HL-60 (cell line): ENCODE measurements around the gene GPR45.
A peak's percentile ranks its signal among the peaks of the same experiment; 100 is the strongest.

Source experiments
- DNase-seq, 2 experiments: peaks; one replicate each; pipeline ENCODE4 v3.0.0-alpha.2; 2010 to 2020; ENCODE audit warnings: low read depth in 1 of 2, low spot score in 1 of 2
- H3K27ac ChIP-seq: fragments of 250-450 bp; sonication (Bioruptor Pico); replicated peaks from 2 replicates; pipeline ENCODE4 v1.5.1; 2020; ENCODE audit warnings: mild to moderate bottlenecking, moderate library complexity
- H3K27me3 ChIP-seq: fragments of 250-450 bp; sonication (Bioruptor Pico); 2 replicates; pipeline ENCODE4 v1.5.1; 2021; ENCODE audit warnings: mild to moderate bottlenecking, moderate library complexity; ENCODE audit not compliant: insufficient read depth, poor library complexity, severe bottlenecking
- H3K4me3 ChIP-seq: replicated peaks from 2 replicates; pipeline ENCODE4 v1.5.1; 2011; ENCODE audit warnings: mild to moderate bottlenecking, control low read depth, low read length; ENCODE audit not compliant: insufficient read depth
- GABPA ChIP-seq: IDR thresholded peaks from 2 replicates; pipeline ENCODE4 v1.6.1; 2012; ENCODE audit warnings: low read depth
- POLR2AphosphoS5 ChIP-seq: IDR thresholded peaks from 2 replicates; pipeline ENCODE4 v1.6.1; 2012; ENCODE audit warnings: low read depth
- SPI1 ChIP-seq: IDR thresholded peaks from 2 replicates; pipeline ENCODE4 v1.6.1; 2012; ENCODE audit warnings: low read depth, mild to moderate bottlenecking, borderline replicate concordance
- TF ChIP-seq, protein P1 (sequence below): IDR thresholded peaks from one replicate; pipeline ENCODE4 v1.5.1; 2011; ENCODE audit warnings: low read length, control low read depth, inconsistent platforms; ENCODE audit not compliant: insufficient read depth
- TF ChIP-seq, protein P2 (sequence below): IDR thresholded peaks from 2 replicates; pipeline ENCODE4 v1.6.1; 2012; ENCODE audit warnings: low read depth; ENCODE audit not compliant: insufficient replicate concordance

GPR45 gene

GRCh38 chr2:105257981-105258380, 16.4 kb downstream of the GPR45 start:
- DNase-seq: no peak
- H3K4me3 ChIP-seq: no peak overlapping the region

GRCh38 chr2:105258835-105259350, 17.4 kb downstream of the GPR45 start:
- TF ChIP-seq SPI1: no peak
- TF ChIP-seq GABPA: no peak
- TF ChIP-seq POLR2AphosphoS5: no peak
- TF ChIP-seq, protein P1, sequence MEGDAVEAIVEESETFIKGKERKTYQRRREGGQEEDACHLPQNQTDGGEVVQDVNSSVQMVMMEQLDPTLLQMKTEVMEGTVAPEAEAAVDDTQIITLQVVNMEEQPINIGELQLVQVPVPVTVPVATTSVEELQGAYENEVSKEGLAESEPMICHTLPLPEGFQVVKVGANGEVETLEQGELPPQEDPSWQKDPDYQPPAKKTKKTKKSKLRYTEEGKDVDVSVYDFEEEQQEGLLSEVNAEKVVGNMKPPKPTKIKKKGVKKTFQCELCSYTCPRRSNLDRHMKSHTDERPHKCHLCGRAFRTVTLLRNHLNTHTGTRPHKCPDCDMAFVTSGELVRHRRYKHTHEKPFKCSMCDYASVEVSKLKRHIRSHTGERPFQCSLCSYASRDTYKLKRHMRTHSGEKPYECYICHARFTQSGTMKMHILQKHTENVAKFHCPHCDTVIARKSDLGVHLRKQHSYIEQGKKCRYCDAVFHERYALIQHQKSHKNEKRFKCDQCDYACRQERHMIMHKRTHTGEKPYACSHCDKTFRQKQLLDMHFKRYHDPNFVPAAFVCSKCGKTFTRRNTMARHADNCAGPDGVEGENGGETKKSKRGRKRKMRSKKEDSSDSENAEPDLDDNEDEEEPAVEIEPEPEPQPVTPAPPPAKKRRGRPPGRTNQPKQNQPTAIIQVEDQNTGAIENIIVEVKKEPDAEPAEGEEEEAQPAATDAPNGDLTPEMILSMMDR: no peak
- TF ChIP-seq, protein P2, sequence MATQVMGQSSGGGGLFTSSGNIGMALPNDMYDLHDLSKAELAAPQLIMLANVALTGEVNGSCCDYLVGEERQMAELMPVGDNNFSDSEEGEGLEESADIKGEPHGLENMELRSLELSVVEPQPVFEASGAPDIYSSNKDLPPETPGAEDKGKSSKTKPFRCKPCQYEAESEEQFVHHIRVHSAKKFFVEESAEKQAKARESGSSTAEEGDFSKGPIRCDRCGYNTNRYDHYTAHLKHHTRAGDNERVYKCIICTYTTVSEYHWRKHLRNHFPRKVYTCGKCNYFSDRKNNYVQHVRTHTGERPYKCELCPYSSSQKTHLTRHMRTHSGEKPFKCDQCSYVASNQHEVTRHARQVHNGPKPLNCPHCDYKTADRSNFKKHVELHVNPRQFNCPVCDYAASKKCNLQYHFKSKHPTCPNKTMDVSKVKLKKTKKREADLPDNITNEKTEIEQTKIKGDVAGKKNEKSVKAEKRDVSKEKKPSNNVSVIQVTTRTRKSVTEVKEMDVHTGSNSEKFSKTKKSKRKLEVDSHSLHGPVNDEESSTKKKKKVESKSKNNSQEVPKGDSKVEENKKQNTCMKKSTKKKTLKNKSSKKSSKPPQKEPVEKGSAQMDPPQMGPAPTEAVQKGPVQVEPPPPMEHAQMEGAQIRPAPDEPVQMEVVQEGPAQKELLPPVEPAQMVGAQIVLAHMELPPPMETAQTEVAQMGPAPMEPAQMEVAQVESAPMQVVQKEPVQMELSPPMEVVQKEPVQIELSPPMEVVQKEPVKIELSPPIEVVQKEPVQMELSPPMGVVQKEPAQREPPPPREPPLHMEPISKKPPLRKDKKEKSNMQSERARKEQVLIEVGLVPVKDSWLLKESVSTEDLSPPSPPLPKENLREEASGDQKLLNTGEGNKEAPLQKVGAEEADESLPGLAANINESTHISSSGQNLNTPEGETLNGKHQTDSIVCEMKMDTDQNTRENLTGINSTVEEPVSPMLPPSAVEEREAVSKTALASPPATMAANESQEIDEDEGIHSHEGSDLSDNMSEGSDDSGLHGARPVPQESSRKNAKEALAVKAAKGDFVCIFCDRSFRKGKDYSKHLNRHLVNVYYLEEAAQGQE: no peak
- DNase-seq: no peak
- Histone ChIP-seq H3K27ac (no peak overlapping the region), H3K27me3 (no peaks in the 10 kb centered on the region), H3K4me3 (no peak overlapping the region)

More at GRCh38 chr2:105257981-105258380, 16.4 kb downstream of the GPR45 start:
- Histone ChIP-seq H3K27ac (no peak overlapping the region), H3K27me3 (no peaks in the 10 kb centered on the region)
- no peak for TF ChIP-seq SPI1
- TF ChIP-seq GABPA: no peak
- TF ChIP-seq, protein P1: no peak
- no peak for TF ChIP-seq POLR2AphosphoS5
- TF ChIP-seq, protein P2: no peak

- peak in 1 of 2 experiments; percentile 25 for DNase-seq
- Histone ChIP-seq H3K27me3 (no peaks in the 10 kb centered on the region), H3K27ac (no peak overlapping the region), H3K4me3 (no peak overlapping the region)
- no peak for TF ChIP-seq POLR2AphosphoS5
- no peak for TF ChIP-seq GABPA
- TF ChIP-seq, protein P1: no peak
- TF ChIP-seq, protein P2: no peak
Measured at GRCh38 chr2:105261061-105261460, 19.5 kb downstream of the GPR45 start.
